ENCODE data around the gene SLC22A12. TPM values are rescaled to one million over a fixed set of nuclear protein-coding genes. Genes with fewer than 3 reads are reported as not detected.
"Not testable (repeated sequence)": the region's sequence is repeated elsewhere in the genome, so short reads cannot be mapped to it uniquely, and the experiment has no call there.

The SLC22A12 gene
- total RNA-seq, 1 donor from 2014 or later: not detected

DNA sequence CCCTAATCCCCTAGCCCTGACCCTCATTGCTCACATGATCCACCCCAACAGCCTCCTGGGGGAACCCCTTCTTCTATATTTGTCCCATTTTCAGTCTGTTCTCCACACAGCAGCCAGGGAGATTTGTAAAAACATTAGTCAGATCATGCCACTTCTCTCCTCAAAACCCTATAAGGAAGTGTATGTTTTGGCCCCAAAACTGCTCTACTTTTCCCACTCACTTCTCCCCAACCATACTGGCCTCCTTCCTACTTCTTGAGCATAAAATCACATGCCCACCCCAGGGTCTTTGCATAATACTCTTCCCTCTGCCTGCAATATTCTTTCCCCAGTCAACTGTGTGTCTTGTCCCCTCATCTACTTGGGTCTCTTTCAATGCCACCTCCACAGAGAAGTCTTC is 4.7 kb upstream of the SLC22A12 start:
- Mint-ChIP-seq H3K4me1 (no peaks in the 10 kb centered on the region), H3K27me3 (peaks cover 7% of the 10 kb centered on the region), H3K9me3 (peaks cover 7% of the 10 kb centered on the region), H3K27ac (no peak overlapping the region), H3K4me3 (no peak overlapping the region), H3K36me3 (ENCODE audit: low read depth) (no peaks in the 10 kb centered on the region)
- intact Hi-C loops (cut with micrococcal nuclease): no loop called here
- DNase-seq: no peak

DNA sequence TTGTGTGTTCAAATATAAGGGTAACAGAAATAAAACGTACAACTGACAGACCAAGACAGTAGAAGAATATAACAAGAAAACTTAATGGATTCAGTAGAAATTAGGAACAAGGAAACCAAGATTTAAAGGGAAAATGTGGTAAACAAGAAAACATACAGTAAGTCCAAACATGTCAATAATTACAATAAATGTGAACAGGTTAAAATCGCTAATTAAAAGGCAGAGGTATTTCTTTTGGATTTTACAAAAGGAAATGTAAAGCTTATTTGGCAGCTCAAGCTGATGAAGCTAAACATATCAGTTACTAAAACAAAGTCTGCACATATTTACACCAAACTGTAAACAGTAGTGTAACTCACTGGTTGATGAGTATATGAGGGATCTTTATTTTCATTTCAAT is 2.3 kb upstream of the SLC22A12 start:
- no peak overlapping the region for H3K4me3 Mint-ChIP-seq
- H3K4me1 Mint-ChIP-seq: no peaks in the 10 kb centered on the region
- H3K27me3 Mint-ChIP-seq: peaks cover 7% of the 10 kb centered on the region
- no peak overlapping the region for H3K27ac Mint-ChIP-seq
- no peaks in the 10 kb centered on the region for H3K36me3 Mint-ChIP-seq (ENCODE audit: low read depth)
- no peak for DNase-seq
- intact Hi-C loops (cut with micrococcal nuclease): no loop called here
- peaks cover 7% of the 10 kb centered on the region for H3K9me3 Mint-ChIP-seq

DNA sequence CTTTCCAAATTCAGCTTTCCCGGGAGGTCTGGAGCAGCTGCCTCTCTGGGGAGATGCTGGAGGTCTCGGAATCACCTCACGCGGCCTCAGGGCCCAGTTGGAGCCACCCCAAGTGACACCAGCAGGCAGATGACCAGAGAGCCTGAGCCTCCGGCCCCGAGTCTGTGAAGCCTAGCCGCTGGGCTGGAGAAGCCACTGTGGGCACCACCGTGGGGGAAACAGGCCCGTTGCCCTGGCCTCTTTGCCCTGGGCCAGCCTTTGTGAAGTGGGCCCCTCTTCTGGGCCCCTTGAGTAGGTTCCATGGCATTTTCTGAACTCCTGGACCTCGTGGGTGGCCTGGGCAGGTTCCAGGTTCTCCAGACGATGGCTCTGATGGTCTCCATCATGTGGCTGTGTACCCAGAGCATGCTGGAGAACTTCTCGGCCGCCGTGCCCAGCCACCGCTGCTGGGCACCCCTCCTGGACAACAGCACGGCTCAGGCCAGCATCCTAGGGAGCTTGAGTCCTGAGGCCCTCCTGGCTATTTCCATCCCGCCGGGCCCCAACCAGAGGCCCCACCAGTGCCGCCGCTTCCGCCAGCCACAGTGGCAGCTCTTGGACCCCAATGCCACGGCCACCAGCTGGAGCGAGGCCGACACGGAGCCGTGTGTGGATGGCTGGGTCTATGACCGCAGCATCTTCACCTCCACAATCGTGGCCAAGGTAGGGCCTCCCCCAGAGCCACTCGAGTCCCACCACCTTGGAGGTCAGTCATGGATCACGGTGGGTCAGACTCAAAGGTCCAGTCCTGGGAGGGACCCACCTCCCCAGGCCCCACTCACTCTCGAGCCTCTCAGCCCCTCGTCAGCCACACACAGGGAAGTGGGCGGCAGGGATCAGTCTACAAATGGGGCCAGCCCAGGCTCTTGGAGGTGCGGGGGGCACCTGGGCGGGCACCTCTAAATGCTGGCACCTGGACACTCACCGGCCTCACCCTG is 525 bp downstream of the SLC22A12 start:
- Mint-ChIP-seq H3K36me3 (ENCODE audit: low read depth) (no peaks in the 10 kb centered on the region), H3K9me3 (peaks cover 7% of the 10 kb centered on the region), H3K4me3 (no peak overlapping the region), H3K27ac (no peak overlapping the region), H3K27me3 (peaks cover 5% of the 10 kb centered on the region), H3K4me1 (no peaks in the 10 kb centered on the region)
- intact Hi-C loops (cut with micrococcal nuclease): no loop called here
- DNase-seq: no peak

DNA sequence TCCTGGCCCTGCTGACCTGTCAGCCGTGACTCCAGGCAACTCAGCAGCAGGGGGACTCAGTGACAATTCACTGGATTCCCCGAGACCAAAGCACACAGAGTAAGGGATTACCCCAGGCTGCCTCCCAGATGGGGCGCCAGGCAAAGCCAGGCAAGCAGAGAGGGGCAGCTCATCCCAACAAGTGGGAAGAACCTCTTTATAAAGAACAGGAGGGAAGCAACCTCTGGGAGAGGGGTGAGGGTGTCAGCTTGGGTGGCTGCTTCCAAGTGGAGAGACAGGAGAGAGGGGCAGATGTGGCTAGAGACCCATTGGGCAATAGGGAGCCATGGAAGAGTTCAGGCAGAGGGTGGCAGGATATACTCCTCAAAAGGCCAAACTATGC is 1.2 kb downstream of the SLC22A12 start:
- no peak for DNase-seq
- Mint-ChIP-seq H3K27ac (no peak overlapping the region), H3K4me1 (no peaks in the 10 kb centered on the region), H3K36me3 (ENCODE audit: low read depth) (no peaks in the 10 kb centered on the region), H3K27me3 (peaks cover 4% of the 10 kb centered on the region), H3K4me3 (no peak overlapping the region), H3K9me3 (peaks cover 7% of the 10 kb centered on the region)
- intact Hi-C loops (cut with micrococcal nuclease): no loop called here

DNA sequence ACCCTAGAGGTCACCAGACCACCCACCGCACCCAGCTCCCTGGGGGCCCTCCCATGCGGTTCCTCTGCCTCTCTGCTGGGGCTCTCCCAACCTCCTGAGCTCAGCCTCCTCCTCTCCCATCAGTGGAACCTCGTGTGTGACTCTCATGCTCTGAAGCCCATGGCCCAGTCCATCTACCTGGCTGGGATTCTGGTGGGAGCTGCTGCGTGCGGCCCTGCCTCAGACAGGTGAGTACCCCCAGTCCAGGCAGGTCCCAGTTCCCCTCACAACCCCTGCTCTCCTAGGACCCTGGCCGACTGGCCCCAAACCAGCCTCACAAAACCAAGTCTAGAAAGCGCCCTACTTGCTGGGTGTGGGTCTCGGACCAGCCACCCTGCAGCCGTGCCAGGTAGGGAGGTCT is 1.6 kb downstream of the SLC22A12 start:
- no peak overlapping the region for H3K27ac Mint-ChIP-seq
- peaks cover 7% of the 10 kb centered on the region for H3K9me3 Mint-ChIP-seq
- H3K4me3 Mint-ChIP-seq: no peak overlapping the region
- intact Hi-C loops (cut with micrococcal nuclease): no loop called here
- peaks cover 4% of the 10 kb centered on the region for H3K27me3 Mint-ChIP-seq
- H3K4me1 Mint-ChIP-seq: no peaks in the 10 kb centered on the region
- DNase-seq: no peak
- H3K36me3 Mint-ChIP-seq (ENCODE audit: low read depth): no peaks in the 10 kb centered on the region

DNA sequence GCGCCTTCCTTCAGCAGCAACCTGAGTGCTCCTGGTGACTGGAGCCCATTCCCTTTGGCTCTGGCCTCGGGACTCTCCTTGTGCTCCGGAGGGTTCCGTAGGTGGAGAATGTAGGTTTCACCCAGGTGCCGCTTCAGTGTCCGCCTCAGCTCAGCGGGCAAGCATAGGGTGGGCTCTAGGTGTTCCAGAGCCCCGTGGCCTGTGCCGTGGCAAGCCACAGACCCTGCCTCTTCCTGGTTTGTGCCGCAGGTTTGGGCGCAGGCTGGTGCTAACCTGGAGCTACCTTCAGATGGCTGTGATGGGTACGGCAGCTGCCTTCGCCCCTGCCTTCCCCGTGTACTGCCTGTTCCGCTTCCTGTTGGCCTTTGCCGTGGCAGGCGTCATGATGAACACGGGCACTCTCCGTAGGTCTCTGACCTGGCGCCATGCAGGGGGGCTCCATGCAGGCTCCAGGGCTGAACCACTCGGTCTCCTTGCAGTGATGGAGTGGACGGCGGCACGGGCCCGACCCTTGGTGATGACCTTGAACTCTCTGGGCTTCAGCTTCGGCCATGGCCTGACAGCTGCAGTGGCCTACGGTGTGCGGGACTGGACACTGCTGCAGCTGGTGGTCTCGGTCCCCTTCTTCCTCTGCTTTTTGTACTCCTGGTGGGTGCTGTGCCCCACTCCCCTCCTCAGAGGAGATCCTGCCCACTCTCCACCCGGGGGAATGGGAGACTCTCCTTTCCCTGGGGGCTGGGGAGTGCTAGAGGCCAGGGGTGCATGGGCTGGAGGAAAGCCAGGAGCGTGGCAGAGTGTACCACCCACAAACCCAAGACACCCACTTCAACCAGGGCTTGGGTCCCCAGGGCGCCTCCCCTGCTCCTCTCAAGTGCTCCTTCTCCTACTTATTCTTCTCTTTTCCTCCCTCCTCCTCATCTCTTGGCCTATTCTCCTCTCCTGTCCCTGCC is 2.4 kb downstream of the SLC22A12 start:
- Mint-ChIP-seq H3K4me1 (no peaks in the 10 kb centered on the region), H3K27ac (no peak overlapping the region), H3K9me3 (no peaks in the 10 kb centered on the region), H3K36me3 (ENCODE audit: low read depth) (no peaks in the 10 kb centered on the region), H3K27me3 (peaks cover 2% of the 10 kb centered on the region), H3K4me3 (no peak overlapping the region)
- no peak for DNase-seq
- intact Hi-C loops (cut with micrococcal nuclease): no loop called here

DNA sequence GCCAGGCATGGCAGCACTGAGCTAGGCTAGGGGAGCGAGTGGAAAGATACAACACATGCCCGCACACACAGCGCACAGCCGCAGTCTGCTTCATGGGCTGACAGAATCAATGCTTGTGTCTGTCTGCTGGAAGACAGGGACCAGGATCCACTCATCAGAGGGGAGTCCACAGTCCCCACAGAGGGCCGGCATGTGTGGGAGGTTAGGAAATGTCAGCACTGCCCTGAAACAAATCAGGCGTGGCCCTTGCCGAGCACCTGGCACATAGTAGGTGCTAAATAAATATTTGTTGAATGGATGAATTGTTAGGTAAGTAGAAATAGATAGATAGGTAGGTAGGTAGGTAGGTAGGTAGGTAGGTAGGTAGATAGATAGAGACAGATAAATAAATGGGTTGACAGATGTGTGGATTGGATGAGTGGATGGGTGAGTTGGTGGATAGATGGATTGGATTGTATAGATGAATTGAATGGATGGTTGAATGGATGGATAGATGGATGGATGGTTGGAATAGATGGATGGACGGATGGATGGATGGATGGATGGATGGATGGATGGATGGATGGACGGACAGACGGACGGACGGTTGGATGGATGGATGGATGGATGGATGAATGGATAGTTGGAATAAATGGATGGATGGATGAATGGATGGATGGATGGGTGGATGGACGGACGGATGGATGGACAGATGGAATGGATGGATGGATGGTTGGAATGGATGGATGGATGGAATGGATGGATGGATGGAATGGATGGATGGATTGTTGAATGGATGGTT is 3.3 kb downstream of the SLC22A12 start:
- Mint-ChIP-seq H3K4me1 (no peaks in the 10 kb centered on the region), H3K27ac (no peak overlapping the region), H3K4me3 (no peak overlapping the region), H3K27me3 (no peaks in the 10 kb centered on the region), H3K9me3 (no peaks in the 10 kb centered on the region), H3K36me3 (ENCODE audit: low read depth) (no peaks in the 10 kb centered on the region)
- no peak for DNase-seq
- intact Hi-C loops (cut with micrococcal nuclease): no loop called here

DNA sequence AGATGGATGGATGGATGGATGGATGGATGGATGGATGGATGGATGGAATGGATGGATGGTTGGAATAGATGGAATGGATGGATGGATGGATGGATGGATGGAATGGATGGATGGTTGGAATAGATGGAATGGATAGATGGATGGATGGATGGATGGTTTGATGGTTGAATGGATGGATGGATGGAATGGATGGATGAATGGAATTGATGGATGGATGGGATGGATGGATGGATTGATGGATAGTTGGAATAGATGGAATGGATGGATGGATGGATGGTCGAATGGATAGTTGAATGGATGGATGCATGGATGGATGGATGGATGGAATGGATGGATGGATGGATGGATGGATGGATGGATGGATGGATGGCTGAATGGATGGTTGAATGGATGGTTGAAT is 4.9 kb downstream of the SLC22A12 start:
- H3K9me3 Mint-ChIP-seq; H3K4me3 Mint-ChIP-seq; intact Hi-C loops (cut with micrococcal nuclease); H3K27ac Mint-ChIP-seq; H3K4me1 Mint-ChIP-seq; H3K36me3 Mint-ChIP-seq (ENCODE audit: low read depth); H3K27me3 Mint-ChIP-seq; DNase-seq: not testable (repeated sequence)

DNA sequence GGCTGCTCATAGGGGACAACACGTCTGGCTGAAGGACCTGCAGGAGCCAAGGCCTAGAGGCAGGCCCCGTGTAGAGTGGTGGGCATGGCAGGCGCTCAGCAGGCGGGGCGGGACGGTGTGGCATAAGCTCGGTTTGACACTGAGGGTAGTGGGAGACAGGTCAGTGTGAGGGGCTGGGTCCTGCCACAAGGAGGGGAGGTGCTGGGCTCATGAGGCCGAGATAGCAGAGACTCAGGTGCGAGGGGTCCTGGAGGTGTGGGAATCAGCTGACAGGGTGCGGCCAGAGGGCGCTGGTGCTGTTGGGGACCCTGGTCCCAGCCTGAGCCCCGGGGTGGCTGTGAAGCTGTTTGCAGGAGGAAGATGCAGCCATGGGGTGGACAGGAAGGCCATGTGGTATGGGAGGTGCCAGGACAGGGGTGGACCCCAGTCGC is 6.7 kb downstream of the SLC22A12 start:
- intact Hi-C loops (cut with micrococcal nuclease): no loop called here
- DNase-seq: no peak
- H3K27ac Mint-ChIP-seq: no peak overlapping the region

DNA sequence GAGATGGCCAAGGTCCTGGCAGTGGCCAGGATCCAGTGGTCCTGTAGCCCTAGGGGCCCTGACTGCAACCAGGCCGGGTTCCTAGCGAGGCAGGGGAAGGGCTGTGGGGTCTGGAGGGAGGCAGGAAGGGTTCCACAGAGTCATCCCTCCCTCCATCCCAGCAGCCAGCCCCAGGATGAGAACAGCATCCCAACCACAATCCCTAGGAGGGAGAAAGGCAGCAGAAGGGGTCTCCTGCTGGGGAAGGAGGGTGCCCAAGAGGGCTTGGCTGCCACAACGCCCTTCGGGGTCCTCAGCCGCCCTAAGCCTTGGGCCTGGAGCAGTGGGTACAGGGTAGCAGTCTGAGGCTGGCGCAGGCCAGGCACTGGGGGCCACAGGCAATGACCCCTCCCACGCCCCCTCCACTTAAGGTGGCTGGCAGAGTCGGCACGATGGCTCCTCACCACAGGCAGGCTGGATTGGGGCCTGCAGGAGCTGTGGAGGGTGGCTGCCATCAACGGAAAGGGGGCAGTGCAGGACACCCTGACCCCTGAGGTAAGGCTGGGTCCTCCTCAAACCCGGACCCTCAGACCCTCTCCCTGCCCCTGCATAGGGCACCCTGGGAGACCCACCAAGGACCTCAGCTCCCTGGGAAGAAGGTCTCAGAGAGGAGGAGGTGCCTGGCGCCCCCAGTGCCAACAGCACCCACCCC is 7.2 kb downstream of the SLC22A12 start:
- Mint-ChIP-seq H3K27me3 (no peaks in the 10 kb centered on the region), H3K9me3 (no peaks in the 10 kb centered on the region), H3K27ac (no peak overlapping the region), H3K36me3 (ENCODE audit: low read depth) (no peaks in the 10 kb centered on the region), H3K4me3 (no peak overlapping the region), H3K4me1 (no peaks in the 10 kb centered on the region)
- no peak for DNase-seq
- intact Hi-C loops (cut with micrococcal nuclease): no loop called here

More for the DNA sequence above, 6.7 kb downstream of the SLC22A12 start:
- Mint-ChIP-seq H3K36me3 (ENCODE audit: low read depth) (no peaks in the 10 kb centered on the region), H3K4me1 (no peaks in the 10 kb centered on the region), H3K9me3 (no peaks in the 10 kb centered on the region), H3K27me3 (no peaks in the 10 kb centered on the region), H3K4me3 (no peak overlapping the region)

DNA sequence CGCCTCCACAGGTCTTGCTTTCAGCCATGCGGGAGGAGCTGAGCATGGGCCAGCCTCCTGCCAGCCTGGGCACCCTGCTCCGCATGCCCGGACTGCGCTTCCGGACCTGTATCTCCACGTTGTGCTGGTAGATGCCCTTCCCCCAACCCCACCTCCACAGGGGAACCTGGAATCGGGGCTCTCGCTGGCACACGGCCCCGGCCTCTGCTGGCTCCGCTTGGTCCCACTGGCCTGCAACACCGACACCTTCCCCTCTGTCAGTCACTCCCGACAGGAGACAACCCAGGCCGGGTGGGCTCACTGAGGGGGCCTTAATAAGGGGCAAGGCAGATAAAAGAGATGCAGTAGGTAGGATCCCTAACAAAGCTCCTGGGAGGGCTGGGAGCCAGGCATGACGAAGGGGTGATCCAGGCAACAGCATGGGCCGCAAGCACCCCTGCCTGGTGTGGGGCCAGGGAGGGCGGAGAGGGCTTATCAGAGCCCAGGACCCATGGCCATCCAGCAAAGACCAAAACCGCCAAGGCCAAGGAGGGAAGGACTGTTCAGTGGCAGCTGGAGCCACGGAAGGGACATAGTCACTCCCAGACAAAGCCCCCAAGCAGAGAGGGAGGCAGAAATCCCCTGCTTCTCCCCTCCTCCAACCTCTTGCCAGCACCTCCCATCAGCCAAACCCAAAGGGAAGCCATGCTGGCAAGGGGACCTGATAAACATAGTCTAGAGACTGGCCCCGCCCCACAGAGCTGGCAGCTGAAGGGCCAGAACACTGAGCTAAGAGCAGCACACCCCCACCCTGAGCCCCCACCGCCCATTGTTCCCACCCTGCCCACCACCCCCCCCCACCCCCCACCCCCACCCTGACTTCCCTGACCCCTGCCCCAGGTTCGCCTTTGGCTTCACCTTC is 8.0 kb downstream of the SLC22A12 start:
- Mint-ChIP-seq H3K27ac (no peak overlapping the region), H3K36me3 (ENCODE audit: low read depth) (no peaks in the 10 kb centered on the region), H3K4me1 (no peaks in the 10 kb centered on the region), H3K9me3 (no peaks in the 10 kb centered on the region), H3K4me3 (no peak overlapping the region), H3K27me3 (no peaks in the 10 kb centered on the region)
- DNase-seq: no peak
- intact Hi-C loops (cut with micrococcal nuclease): no loop called here

DNA sequence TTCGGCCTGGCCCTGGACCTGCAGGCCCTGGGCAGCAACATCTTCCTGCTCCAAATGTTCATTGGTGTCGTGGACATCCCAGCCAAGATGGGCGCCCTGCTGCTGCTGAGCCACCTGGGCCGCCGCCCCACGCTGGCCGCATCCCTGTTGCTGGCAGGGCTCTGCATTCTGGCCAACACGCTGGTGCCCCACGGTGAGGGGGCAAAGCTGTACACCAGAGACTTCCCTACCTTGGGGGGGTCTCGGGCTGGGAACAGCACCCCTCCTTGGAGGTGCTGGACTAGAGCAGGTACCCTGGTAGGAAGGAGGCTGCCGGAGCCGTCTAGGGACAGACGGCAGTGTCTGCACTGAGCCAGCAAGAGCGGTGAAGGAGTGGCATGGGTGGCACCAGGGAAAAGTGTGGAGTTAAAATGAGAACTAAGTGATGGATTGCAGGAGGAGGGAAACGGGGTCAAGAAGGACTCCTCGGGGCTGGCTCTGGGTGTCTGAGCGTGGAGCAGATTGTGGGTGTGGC is 8.7 kb downstream of the SLC22A12 start:
- Mint-ChIP-seq H3K9me3 (no peaks in the 10 kb centered on the region), H3K36me3 (ENCODE audit: low read depth) (no peaks in the 10 kb centered on the region), H3K27me3 (no peaks in the 10 kb centered on the region), H3K4me1 (no peaks in the 10 kb centered on the region), H3K27ac (no peak overlapping the region), H3K4me3 (no peak overlapping the region)
- intact Hi-C loops (cut with micrococcal nuclease): no loop called here
- no peak for DNase-seq

Measured in activated CD4-positive, alpha-beta T cell treated with anti-CD3 and anti-CD28 coated beads, Interleukin-2, amount 10 ng/mL, durations not matched to agents 24 days and 14 days (primary cell).